Stromal cell of bone marrow (primary cell): Measurements from ENCODE around the gene NCKAP5.

Experiments used
- DNase-seq: peaks from one replicate; pipeline ENCODE4 v3.0.0-alpha.2; 2012; ENCODE audit warnings: low read depth

Gene NCKAP5

DNA sequence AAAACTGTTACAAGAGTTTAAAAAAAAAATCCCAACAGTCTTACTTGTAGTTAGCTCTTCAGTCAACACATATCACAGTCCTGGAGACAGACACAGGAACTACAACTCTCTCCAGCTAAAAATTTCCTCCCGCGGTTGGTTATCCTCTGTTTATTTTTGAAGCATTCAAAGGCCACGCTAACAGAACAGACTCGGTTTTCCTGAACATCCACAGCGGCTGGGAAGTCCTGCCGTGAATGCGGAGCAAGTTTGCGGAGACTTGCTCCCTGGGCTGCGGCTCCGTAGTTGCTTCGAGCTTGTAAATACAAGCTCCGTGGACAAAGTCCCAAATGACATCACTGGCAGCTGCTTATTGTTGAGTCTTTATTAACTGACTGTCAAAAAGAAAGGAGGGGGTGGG is at the start of gene NCKAP5:
TSS of gene NCKAP5 (minus strand) at position 292 of the 400 bp plus-strand sequence. CDS start 50,937 bp downstream, outside the sequence.
- peak; percentile 27 for DNase-seq

GRCh38 chr2:133609664-133610063 is 41.4 kb upstream of the NCKAP5 start:
- no peak for DNase-seq

DNA sequence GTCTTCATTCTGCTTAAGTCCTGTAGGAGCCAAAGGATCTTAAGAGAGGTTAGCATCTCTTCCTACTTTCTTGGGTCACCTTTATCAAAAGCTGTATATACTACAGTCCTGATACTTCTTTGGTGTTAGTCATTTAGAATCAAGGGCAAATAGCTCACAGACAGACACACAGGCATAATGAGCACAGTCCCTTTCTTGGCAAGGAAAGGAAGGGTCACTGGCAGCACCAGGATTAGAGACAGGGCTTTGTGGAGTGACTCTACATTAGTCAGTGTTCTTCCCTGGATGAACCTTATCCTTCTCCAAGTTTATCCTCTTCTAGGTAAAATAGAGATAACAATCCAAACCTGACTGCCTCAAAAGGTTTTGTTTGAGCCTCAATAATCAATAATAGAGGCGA is 40.0 kb upstream of the NCKAP5 start:
- DNase-seq: no peak

DNA sequence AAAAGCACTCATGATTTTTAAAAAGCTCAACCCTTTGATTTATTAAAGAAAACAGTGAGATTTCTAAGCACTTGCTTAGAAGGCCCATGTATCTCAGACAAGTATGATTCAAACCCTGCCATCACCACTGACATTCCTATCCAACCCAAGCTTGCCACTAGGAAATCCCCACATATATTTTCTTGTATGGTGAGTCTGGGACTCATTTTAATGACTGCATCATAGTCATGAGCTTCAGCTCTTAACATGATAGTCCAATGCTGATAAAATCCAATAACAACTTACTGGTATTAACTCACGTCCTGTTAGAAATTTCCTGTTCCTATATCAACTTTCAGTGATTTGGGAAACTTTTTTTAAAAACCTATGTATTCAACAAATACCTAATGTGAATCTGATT is 39.4 kb upstream of the NCKAP5 start:
- DNase-seq: peak; percentile 47

DNA sequence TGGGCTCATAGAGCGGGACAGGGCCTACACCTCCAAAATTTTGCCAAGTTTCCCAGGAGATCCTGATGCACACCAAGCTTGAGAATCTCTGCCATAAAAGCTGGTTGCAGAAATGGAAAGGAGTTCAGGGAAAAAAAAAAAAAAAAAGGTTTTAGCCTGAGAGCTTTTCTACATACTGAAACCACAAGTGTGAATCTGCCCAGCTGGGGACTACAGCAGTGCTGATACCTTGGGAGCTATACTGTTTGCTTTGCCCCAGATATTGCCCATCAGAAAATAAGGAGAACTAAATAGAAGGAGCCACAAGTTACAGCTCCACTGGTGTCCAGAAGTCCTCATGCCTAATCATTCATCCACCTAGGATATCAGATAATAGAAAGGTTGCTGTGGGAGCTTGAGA is 38.4 kb upstream of the NCKAP5 start:
- no peak for DNase-seq

- no peak for DNase-seq
Measured at GRCh38 chr2:133605766-133606137, 37.5 kb upstream of the NCKAP5 start.

DNA sequence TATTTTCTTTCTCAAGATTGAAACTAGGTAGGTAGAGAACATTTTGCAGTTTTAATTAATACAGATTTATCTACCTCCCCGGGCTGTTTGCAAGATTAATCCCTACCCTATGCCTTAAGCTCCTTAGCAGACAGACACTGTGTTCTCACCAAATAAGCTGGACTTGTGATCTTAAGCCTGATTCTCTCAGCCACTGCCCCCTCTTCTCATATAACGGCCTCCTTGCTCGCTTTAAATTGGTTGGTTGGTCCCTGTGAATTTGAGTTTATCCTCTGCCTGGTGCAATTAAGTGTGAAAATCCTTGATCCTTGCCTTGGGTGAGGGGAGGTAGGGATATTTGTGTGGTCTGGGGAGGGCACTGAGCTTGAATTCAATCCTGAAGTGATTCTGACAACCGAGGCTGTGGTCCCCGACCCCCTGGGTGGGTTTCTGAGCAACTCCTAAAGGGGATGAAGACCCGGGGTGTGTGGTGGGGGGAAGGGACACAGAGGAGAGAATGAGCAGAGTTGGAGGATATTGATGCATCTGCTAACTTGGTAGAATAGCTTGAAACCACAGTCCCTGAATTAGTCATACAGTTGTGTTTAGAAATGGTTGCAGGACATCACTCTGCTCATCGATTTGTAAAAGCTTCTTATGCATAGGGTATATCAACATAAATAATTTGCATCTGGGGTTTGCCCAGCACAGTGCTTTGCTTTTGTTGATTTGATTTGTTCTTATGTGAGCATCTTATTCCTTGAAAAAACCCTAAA is 36.9 kb upstream of the NCKAP5 start:
- DNase-seq: no peak

- no peak for DNase-seq
Measured at GRCh38 chr2:133603109-133603508, 34.8 kb upstream of the NCKAP5 start.

DNA sequence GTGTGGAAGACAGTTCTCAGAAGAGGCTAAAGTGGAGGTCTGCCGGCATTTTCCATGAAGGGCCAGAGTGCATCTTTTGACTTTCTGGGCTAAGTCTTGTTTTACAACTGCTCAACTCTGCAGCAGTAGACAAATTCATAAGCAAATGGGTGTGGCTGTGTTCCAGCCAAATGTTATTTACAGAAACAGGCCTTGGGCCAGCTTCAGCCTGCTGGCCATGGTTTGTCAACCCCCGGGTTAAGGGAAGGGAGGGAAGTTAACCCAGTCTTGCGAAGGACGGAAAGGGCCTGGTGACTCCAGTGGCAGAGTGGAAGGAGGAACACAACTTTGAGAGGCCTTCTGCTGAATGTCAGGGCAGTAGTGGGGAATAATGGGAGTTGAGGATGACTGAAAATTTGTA is 34.3 kb upstream of the NCKAP5 start:
- no peak for DNase-seq

DNA sequence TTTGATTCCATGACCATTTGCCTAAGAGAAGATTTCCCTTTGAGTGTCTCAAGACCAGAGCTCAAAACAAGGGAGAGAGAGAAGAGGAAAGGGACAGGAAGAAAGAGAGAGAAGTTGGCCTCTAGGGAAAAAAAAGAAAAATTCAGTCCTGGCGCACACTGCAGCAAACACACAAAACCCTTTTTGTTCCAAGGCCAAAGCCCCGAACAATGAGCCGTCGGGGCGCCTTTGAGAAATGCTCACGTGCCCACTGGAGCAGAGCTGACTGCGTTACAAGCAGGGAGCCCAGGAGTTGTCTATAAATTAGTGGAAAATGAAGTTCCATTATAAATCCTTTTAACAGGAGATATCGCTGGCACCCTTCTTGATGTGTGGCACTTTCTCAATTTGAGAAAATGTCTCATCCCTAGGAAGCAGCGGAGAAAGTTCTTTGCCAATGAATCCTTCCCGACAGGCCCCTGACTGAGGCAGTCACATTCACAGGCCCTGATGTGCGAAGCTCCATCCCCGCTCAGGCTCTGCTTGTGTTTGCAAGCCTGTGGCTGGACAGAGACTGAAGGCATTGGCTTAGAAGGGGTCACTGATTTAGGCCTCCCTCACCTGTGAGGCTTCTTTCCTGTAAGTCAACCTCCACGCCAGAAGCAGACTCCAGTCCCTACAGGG is 32.1 kb upstream of the NCKAP5 start:
- no peak for DNase-seq

- no peak for DNase-seq
Measured at GRCh38 chr2:133599811-133600210, 31.5 kb upstream of the NCKAP5 start.

DNA sequence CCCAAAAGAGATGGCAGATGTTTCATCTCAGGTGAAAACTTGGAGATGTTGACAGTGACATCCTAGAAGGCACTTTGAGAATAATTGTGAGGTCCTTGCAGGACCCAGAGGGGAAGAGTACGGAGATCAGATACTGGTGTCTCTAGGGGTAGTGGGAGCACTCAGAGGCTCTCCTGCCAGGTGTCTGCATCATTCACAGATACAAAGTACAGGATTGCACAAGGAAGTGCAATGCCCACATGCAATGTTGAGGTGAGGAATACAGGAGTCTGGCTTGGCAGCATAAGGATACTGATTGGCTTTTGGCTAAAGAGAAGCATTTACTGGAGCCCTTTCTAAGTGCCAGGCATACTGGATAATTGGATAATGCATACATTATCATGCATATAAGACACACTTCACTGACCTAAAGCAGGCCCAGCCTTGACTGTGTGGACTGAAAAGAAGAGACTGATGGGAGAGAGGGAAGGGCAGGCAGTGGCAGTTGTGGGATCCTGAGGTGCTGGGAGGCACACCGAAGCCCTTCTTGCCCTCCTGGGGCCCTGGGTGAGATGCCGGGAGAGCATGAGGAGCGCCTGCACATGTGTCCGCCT is 31.0 kb upstream of the NCKAP5 start:
- DNase-seq: no peak

DNA sequence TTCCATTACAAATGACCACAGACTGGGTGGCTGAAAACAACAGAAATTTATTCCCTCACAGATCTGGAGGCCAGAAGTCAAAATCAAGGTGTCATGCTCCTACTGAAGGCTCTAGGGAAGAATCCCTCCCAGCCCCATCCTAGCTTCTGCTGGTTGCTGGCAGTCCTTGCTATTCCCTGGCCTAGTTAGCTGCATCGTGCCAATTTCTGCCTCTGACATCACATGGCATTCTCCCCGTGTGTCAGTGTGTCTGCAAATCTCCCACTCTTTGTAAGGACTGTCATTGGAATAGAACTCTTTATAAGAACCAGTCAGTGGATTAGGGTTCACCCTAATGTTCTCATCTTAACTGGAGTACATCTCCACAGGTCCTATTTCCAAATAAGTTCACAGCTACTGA is 30.5 kb upstream of the NCKAP5 start:
- DNase-seq: no peak

DNA sequence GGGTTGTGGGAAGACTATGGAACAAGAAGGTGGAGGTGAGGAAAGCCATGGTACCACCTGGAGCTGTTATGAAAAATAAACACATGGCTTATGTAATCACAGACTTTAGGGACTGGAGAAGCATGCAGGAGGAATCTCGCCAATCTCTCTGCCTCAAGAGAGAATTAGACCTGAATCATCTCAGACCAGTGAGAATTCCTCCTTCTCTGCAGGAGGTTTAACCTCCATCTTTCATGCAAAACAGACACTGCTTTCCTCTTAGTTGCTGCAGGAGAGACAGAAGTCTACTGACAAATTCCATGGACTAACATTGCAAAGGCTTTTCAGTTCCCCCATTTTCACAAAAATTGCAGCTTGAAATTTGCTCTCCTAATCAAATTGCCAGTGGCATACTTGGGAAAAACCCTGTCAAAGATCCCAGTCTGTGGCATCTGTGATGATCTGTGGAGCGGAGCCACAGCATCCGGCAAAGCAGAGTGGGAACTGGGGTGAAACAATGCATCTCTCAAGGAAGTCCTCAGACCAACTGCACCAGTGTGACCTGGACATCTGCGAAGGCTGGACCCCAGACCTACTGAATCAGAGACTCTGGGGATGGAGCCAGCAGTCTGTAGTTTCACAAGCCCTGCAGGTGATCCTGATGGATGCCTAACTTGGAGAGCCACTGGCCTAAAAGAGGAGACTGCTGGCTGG is 28.6 kb upstream of the NCKAP5 start:
- DNase-seq: no peak

DNA sequence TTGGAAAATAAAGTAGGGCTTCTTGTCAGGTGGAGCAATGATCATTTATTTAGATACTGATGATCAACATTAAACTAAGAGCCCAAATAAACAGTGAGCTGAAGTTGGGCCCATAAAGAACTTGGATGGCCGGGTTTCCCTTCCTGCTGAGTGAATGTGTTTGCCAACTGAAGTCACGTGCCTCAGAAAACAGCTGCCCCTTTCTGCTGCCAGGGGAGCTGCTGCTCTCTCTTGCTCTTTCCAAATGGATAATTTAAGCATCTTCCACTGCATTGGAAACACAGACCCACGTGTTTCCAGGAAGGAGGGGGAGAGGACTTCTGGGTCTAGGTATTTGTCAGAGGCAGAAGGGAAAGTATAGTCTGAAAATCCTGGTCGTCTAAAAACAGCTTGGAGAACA is 22.9 kb upstream of the NCKAP5 start:
- peak; percentile 28 for DNase-seq

- no peak for DNase-seq
Measured at GRCh38 chr2:133589456-133589855, 21.2 kb upstream of the NCKAP5 start.

DNA sequence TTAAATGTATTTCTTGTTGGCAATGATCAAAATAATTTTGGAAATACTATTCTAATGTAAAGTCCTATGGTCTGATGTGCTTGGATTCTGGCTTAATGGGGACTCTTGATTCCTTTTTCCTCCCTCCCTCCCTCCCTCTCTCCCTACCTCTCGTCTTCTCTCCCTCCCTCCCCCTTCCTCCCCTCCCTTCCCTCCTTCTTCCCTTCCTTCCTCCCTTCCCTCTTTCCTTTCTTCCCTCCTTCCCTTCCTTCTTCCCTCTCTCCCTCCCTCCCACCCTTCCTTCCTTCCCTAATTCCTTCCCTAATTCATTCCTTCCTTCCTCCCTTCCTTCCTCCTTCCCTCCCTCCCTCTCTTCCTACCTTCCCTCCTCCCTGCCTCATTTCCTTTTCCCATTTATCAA is 19.9 kb upstream of the NCKAP5 start:
- no peak for DNase-seq

DNA sequence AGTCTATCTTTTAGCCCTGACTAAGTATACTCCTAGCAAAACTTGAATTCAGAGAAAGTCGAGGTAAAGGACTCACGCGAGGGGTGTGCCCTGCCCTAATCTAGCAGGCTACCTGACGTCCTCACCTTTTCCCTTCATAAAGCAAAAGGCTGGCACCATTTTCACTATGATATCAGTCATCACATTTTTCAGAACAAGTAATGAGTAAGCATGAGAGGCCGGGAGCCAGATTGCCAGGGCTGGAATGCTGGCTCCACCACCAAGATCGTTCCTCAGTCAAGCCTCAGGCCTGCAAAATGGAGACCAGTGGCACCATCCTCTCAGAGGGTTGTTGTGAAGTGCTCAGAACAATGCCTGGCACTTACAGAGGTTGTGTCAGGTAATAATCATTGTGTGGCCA is 18.7 kb upstream of the NCKAP5 start:
- DNase-seq: peak; percentile 21

DNA sequence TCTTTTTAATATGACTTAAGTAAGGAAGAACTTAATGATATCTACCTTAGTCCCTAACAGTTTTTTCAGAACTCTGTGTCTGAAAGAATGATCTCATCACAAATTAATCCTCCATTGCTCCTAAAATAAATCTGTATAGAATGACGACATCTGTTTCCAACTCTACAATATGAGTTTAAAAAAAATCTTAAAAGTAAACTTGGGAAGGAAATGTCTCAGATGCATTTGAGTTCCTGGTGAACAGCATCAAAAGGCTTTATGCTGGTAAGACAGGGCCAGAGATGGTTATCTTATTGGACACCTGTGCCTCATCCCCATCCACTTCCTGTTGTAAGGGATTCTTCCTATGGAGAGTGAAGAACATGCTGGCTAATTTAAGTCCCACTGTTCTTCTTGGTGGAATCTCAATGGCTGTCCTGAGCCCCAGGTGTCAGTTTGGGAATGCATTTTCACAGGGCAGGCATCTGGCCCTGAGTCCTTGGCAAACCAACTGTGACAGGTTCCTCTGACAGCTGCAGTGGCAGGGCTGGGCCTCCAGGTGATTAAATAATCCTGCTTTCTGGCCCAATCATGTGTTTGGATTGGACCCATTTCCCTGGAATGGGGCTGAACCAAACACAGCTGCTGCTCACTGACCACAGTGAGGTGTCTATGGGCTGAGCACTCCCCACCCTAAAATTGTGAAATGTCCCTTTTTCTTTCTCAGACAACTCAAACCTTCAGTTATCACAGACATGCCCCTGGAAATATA is 12.9 kb upstream of the NCKAP5 start:
- no peak for DNase-seq

DNA sequence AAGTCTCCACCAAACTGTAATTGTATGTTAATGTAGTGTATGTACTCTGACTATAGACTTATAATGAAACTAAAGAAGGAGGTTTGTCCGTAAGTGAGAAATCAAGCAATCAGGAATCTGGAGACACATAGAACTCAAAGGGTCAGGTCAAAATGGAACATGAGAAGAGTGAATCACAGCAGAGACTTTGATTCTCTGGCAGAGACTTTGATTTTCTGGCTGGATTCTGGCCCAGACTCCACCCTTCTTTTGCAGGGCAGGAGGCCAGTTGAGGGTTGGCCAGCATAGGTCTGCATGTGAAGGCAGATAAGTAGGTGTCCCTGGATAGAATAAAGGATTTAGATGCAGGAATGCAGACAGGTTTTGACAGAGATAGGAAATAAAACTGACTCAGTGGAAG is 11.0 kb upstream of the NCKAP5 start:
- DNase-seq: peak; percentile 31

- DNase-seq: no peak
Measured at GRCh38 chr2:133576714-133577113, 8.5 kb upstream of the NCKAP5 start.

DNA sequence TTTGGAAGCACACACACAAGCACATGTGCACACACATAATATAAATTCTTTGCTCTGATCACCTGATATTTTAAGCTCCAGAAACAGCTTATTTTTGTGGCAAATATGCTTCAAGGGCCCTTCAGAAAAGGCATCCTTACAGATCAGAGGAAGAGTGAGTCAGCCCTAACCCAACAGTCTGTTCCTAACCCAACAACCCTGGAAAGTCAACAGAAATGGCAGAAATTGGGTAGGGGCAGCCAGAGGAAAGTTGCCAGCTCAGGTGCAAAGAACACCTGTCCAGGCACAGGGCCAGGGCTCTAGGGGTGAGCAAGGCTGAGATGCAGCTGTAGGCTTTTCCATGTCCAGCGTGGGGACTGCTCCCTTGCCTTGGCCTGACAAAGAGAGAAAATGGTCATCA is 6.4 kb upstream of the NCKAP5 start:
- no peak for DNase-seq
